ENCODE measurements around the gene SMAD6. TPM values are rescaled to one million over a fixed set of nuclear protein-coding genes. Genes with fewer than 3 reads are reported as not detected.

SMAD6 gene
- total and polyA plus RNA-seq, 10 of the 15 experiments (the other 5 are each of a cell fraction or from before 2014, with no cell fraction given): under 0.01 to 0.10 (median 0.03) TPM; not detected in 7

DNA sequence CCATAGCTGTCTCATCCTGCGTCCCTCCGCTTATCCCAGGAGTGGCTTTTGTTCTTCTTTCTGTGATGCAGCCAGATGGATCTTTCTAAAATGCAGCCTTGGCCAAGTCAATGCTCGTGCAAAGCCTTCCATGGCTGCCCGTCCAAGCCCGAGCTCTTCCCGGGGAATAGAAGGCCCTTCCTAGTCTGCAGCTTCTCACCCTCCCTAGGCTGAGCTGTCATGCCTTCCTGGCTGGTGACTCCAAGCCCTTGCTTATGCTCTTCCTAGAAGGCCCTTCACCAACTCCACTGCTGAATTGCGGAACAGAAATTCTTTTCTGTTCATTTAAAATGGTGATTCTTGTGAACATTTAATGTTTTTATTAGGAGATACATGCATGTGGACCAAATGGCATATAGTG, 95.9 kb downstream of the SMAD6 start:
- H2AFZ ChIP-seq (ENCODE audit: control insufficient read depth, low read depth, low read length): no peak overlapping the region
- ChIA-PET POLR2A (no interaction called here), CTCF (interaction anchor here (1.3 kb wide), 1 partner anchor 178 kb away, joined by 4 read pairs; no protein-coding TSS in a partner anchor), RAD21 (ENCODE audit: unreplicated experiment) (no interaction called here), SMC1A (ENCODE audit: uncharacterized antibody, unreplicated experiment) (no interaction called here)
- TF ChIP-seq YY1 (IDR thresholded peaks at IDR 0.05; ENCODE audit: low read depth, low read length) (no peak), KLF5 (IDR thresholded peaks at IDR 0.05; ENCODE audit: partially characterized antibody) (no peak), TBL1XR1 (IDR thresholded peaks at IDR 0.05; ENCODE audit: low read depth, low read length) (no peak), ZNF622 (IDR thresholded peaks at IDR 0.05) (no peak), SMC3 (IDR thresholded peaks at IDR 0.05; ENCODE audit: borderline replicate concordance, low read length) (no peak), STAT1 (conservative IDR thresholded peaks at IDR 0.05) (no peak), MTA2 (IDR thresholded peaks at IDR 0.05; ENCODE audit: low read depth) (no peak), SUZ12 (IDR thresholded peaks at IDR 0.05; ENCODE audit: unreplicated experiment) (no peak), HDAC6 (IDR thresholded peaks at IDR 0.05; ENCODE audit: unreplicated experiment) (no peak)
- in situ Hi-C loops (cut with MboI) (no loop called here), intact Hi-C loops (cut with micrococcal nuclease; ENCODE audit: unreplicated experiment) (no loop called here)
- H3K36me3 ChIP-seq (ENCODE audit: control insufficient read depth in 2 of 2, insufficient read depth in 2 of 2, low read length in 1 of 2): no peaks in the 10 kb centered on the region
- no TSS peak for BruUV-seq (replicated peaks)
- H3K27me3 ChIP-seq (replicated peaks in 1 of 2; ENCODE audit: control insufficient read depth in 2 of 2, insufficient read depth in 2 of 2, low read length in 1 of 2): no peaks in the 10 kb centered on the region
- WGBS (ENCODE audit: insufficient coverage, insufficient replicate concordance, low lambda C conversion rate, missing lambda C conversion rate): 53% methylated on average over 7 of the region's 7 CpGs
- DNase-seq (ENCODE audit: low read depth, low spot score) (no peak), ATAC-seq (no peak), FAIRE-seq (no peak)
- no peaks in the 10 kb centered on the region for H3K9me3 ChIP-seq (replicated peaks; ENCODE audit: control insufficient read depth, insufficient read depth, low read length)
- H3K4me2 ChIP-seq (ENCODE audit: control insufficient read depth, insufficient read depth): no peak overlapping the region
- no peak overlapping the region for H3K4me3 ChIP-seq
- H3K9ac ChIP-seq (ENCODE audit: control insufficient read depth, insufficient read depth, low read length): no peak overlapping the region
- H3K4me1 ChIP-seq (ENCODE audit: control insufficient read depth, insufficient read depth, low read length): no peaks in the 10 kb centered on the region
- H4K20me1 ChIP-seq (ENCODE audit: control insufficient read depth, insufficient read depth): no peaks in the 10 kb centered on the region
- H3K79me2 ChIP-seq (ENCODE audit: control insufficient read depth, insufficient read depth, low read length): no peaks in the 10 kb centered on the region
- no peak overlapping the region for H3K27ac ChIP-seq (ENCODE audit: control insufficient read depth, insufficient read depth)

DNA sequence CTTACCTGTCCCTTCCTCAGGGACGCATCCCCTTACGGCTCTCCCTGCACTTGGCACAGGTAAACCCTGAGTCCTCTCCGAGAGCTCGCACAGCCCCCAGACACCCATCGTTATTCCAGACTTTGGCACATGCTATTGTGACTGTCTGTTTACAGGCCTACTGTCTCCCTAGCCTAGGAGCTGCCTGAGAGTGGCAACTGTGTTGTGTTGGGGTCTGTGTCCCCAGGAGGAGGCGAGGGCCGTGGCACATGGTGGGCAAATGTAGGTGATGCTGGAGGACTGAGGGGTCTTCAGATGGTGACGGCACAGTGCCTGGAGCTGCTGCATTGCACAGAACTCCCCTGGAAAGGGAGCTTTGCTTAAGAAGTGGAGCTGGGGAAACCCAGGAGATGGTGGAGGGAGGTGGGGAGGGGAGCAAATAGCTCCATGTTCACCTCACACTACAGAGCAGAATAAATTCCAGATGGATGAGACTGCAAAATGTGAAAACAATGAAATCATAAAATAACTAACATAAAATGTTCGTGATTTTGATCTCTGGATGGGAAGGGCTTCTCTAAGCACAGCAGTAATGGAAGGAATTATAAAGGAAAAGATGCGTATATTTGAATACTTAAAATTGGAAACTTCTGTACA, 96.5 kb downstream of the SMAD6 start:
- H3K36me3 ChIP-seq (ENCODE audit: control insufficient read depth in 2 of 2, insufficient read depth in 2 of 2, low read length in 1 of 2): no peaks in the 10 kb centered on the region
- RAD21 ChIA-PET (ENCODE audit: unreplicated experiment): no interaction called here
- SMC1A ChIA-PET (ENCODE audit: uncharacterized antibody, unreplicated experiment): no interaction called here
- WGBS (ENCODE audit: insufficient coverage, insufficient replicate concordance, low lambda C conversion rate, missing lambda C conversion rate): 45% methylated on average over 10 of the region's 10 CpGs
- no peaks in the 10 kb centered on the region for H3K4me1 ChIP-seq (ENCODE audit: control insufficient read depth, insufficient read depth, low read length)
- H3K9ac ChIP-seq (ENCODE audit: control insufficient read depth, insufficient read depth, low read length): no peak overlapping the region
- POLR2A ChIA-PET: no interaction called here
- no peaks in the 10 kb centered on the region for H3K9me3 ChIP-seq (replicated peaks; ENCODE audit: control insufficient read depth, insufficient read depth, low read length)
- no peak for ATAC-seq
- H3K4me3 ChIP-seq: no peak overlapping the region
- H4K20me1 ChIP-seq (ENCODE audit: control insufficient read depth, insufficient read depth): no peaks in the 10 kb centered on the region
- H3K79me2 ChIP-seq (ENCODE audit: control insufficient read depth, insufficient read depth, low read length): no peaks in the 10 kb centered on the region
- FAIRE-seq: no peak
- H3K27ac ChIP-seq (ENCODE audit: control insufficient read depth, insufficient read depth): no peak overlapping the region
- no peak overlapping the region for H2AFZ ChIP-seq (ENCODE audit: control insufficient read depth, low read depth, low read length)
- H3K4me2 ChIP-seq (ENCODE audit: control insufficient read depth, insufficient read depth): no peak overlapping the region
- in situ Hi-C loops (cut with MboI) (no loop called here), intact Hi-C loops (cut with micrococcal nuclease; ENCODE audit: unreplicated experiment) (no loop called here)
- H3K27me3 ChIP-seq (replicated peaks in 1 of 2; ENCODE audit: control insufficient read depth in 2 of 2, insufficient read depth in 2 of 2, low read length in 1 of 2): no peaks in the 10 kb centered on the region
- no TSS peak for BruUV-seq (replicated peaks)
- DNase-seq (ENCODE audit: low read depth, low spot score): no peak
- CTCF ChIA-PET: interaction anchor here (0.6 to 1.3 kb wide), 2 partner anchors 53 to 179 kb away, joined by 3 to 4 read pairs; no protein-coding TSS in a partner anchor
- no peak for TF ChIP-seq ZZZ3 (IDR thresholded peaks at IDR 0.05; ENCODE audit: control insufficient read depth, insufficient read length, low read depth)
- TF ChIP-seq FOXM1 (IDR thresholded peaks at IDR 0.05; ENCODE audit: low read depth, low read length): no peak
- no peak for TF ChIP-seq LARP7 (IDR thresholded peaks at IDR 0.05)
- TF ChIP-seq, protein P1, sequence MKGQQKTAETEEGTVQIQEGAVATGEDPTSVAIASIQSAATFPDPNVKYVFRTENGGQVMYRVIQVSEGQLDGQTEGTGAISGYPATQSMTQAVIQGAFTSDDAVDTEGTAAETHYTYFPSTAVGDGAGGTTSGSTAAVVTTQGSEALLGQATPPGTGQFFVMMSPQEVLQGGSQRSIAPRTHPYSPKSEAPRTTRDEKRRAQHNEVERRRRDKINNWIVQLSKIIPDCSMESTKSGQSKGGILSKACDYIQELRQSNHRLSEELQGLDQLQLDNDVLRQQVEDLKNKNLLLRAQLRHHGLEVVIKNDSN (IDR thresholded peaks at IDR 0.05; ENCODE audit: borderline replicate concordance, extremely low read length, insufficient read depth, low read depth, low read length): no peak
- no peak for TF ChIP-seq BRCA1 (IDR thresholded peaks at IDR 0.05; ENCODE audit: low read depth, low read length)
- no peak for TF ChIP-seq ZNF622 (IDR thresholded peaks at IDR 0.05)
- TF ChIP-seq, protein P2, sequence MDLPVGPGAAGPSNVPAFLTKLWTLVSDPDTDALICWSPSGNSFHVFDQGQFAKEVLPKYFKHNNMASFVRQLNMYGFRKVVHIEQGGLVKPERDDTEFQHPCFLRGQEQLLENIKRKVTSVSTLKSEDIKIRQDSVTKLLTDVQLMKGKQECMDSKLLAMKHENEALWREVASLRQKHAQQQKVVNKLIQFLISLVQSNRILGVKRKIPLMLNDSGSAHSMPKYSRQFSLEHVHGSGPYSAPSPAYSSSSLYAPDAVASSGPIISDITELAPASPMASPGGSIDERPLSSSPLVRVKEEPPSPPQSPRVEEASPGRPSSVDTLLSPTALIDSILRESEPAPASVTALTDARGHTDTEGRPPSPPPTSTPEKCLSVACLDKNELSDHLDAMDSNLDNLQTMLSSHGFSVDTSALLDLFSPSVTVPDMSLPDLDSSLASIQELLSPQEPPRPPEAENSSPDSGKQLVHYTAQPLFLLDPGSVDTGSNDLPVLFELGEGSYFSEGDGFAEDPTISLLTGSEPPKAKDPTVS (IDR thresholded peaks at IDR 0.05; ENCODE audit: low read depth, low read length): no peak
- no peak for TF ChIP-seq RFX5 (IDR thresholded peaks at IDR 0.05; ENCODE audit: low read depth, low read length)
- TF ChIP-seq SRF (IDR thresholded peaks at IDR 0.05; ENCODE audit: low read depth in 2 of 2, low read length in 2 of 2): no peak

All from GM12878 (cell line).